ENCODE results near the gene GPA33.

Gene GPA33

GRCh38 chr1:167121375-167122120 is 31.4 kb upstream of the GPA33 start:
- H3K4ac ChIP-seq (ENCODE audit: low read depth, low read length): peak overlapping the region; percentile 73
- peak overlapping the region; percentile 4 for H3K27ac ChIP-seq (ENCODE audit: low read depth, low read length)
- no peak overlapping the region for H4K8ac ChIP-seq (ENCODE audit: low read depth, low read length)
- no peak overlapping the region for H3K18ac ChIP-seq (ENCODE audit: low read length)
- H3K9ac ChIP-seq (ENCODE audit: low read length): peak overlapping the region; percentile 73
- no peak overlapping the region for H4K5ac ChIP-seq (ENCODE audit: low read length)
- H3K4me3 ChIP-seq (ENCODE audit: low read length): peak overlapping the region; percentile 12
- no peak overlapping the region for H2AK5ac ChIP-seq (ENCODE audit: low read length)
- H3K4me1 ChIP-seq (ENCODE audit: control insufficient read depth, low read depth, low read length): peaks cover 15% of the 10 kb centered on the region
- peak overlapping the region; percentile 90 for H3K56ac ChIP-seq (ENCODE audit: low read length)
- H2BK5ac ChIP-seq (ENCODE audit: low read length): peak overlapping the region; percentile 17
- H2BK15ac ChIP-seq (replicated peaks; ENCODE audit: low read depth): no peak overlapping the region
- no peaks in the 10 kb centered on the region for H3K79me2 ChIP-seq (ENCODE audit: control insufficient read depth, insufficient read depth, low read length)
- peak overlapping the region; percentile 63 for H3K4me2 ChIP-seq (ENCODE audit: low read length)
- no peak overlapping the region for H2BK120ac ChIP-seq (ENCODE audit: low read depth, low read length)
- H3K23ac ChIP-seq (ENCODE audit: low read length): no peak overlapping the region
- no peaks in the 10 kb centered on the region for H3K36me3 ChIP-seq (ENCODE audit: control insufficient read depth, insufficient read depth, low read length)
- no CpG with 5 or more reads among the region's 47 CpGs for WGBS (ENCODE audit: extremely low coverage, insufficient coverage, low lambda C conversion rate)
- H3K79me1 ChIP-seq (ENCODE audit: low read length): no peaks in the 10 kb centered on the region
- DNase-seq: peak; percentile 86
- no peaks in the 10 kb centered on the region for H3K27me3 ChIP-seq (ENCODE audit: insufficient read depth, low read length, poor library complexity)

- Histone ChIP-seq H3K4me1 (ENCODE audit: control insufficient read depth, low read depth, low read length) (peaks cover 15% of the 10 kb centered on the region), H3K27ac (ENCODE audit: low read depth, low read length) (no peak overlapping the region), H2AK5ac (ENCODE audit: low read length) (no peak overlapping the region), H3K27me3 (ENCODE audit: insufficient read depth, low read length, poor library complexity) (no peaks in the 10 kb centered on the region), H2BK120ac (ENCODE audit: low read depth, low read length) (no peak overlapping the region), H3K79me2 (ENCODE audit: control insufficient read depth, insufficient read depth, low read length) (no peaks in the 10 kb centered on the region), H4K5ac (ENCODE audit: low read length) (no peak overlapping the region), H3K36me3 (ENCODE audit: control insufficient read depth, insufficient read depth, low read length) (no peaks in the 10 kb centered on the region), H3K4ac (ENCODE audit: low read depth, low read length) (peak overlapping the region; percentile 73), H2BK15ac (replicated peaks; ENCODE audit: low read depth) (no peak overlapping the region), H4K8ac (ENCODE audit: low read depth, low read length) (no peak overlapping the region), H3K79me1 (ENCODE audit: low read length) (no peaks in the 10 kb centered on the region), H3K9ac (ENCODE audit: low read length) (peak overlapping the region; percentile 73), H3K56ac (ENCODE audit: low read length) (peak overlapping the region; percentile 90), H2BK5ac (ENCODE audit: low read length) (no peak overlapping the region), H3K23ac (ENCODE audit: low read length) (no peak overlapping the region), H3K4me3 (ENCODE audit: low read length) (no peak overlapping the region), H3K18ac (ENCODE audit: low read length) (no peak overlapping the region), H3K4me2 (ENCODE audit: low read length) (peak overlapping the region; percentile 63)
- no CpG with 5 or more reads among the region's 13 CpGs for WGBS (ENCODE audit: extremely low coverage, insufficient coverage, low lambda C conversion rate)
- no peak for DNase-seq
These were observed 30.7 kb upstream of the GPA33 start for GRCh38 chr1:167120899-167121298.

GRCh38 chr1:167119696-167120095 is 29.5 kb upstream of the GPA33 start:
- no peak overlapping the region for H2BK120ac ChIP-seq (ENCODE audit: low read depth, low read length)
- WGBS (ENCODE audit: extremely low coverage, insufficient coverage, low lambda C conversion rate): no CpG with 5 or more reads among the region's 3 CpGs
- no peak overlapping the region for H4K5ac ChIP-seq (ENCODE audit: low read length)
- H3K79me1 ChIP-seq (ENCODE audit: low read length): no peaks in the 10 kb centered on the region
- no peaks in the 10 kb centered on the region for H3K27me3 ChIP-seq (ENCODE audit: insufficient read depth, low read length, poor library complexity)
- no peak overlapping the region for H3K4ac ChIP-seq (ENCODE audit: low read depth, low read length)
- H4K8ac ChIP-seq (ENCODE audit: low read depth, low read length): no peak overlapping the region
- H3K56ac ChIP-seq (ENCODE audit: low read length): peak overlapping the region; percentile 74
- no peak overlapping the region for H3K18ac ChIP-seq (ENCODE audit: low read length)
- H3K4me3 ChIP-seq (ENCODE audit: low read length): no peak overlapping the region
- H3K36me3 ChIP-seq (ENCODE audit: control insufficient read depth, insufficient read depth, low read length): no peaks in the 10 kb centered on the region
- peak; percentile 67 for DNase-seq
- no peaks in the 10 kb centered on the region for H3K79me2 ChIP-seq (ENCODE audit: control insufficient read depth, insufficient read depth, low read length)
- peak overlapping the region; percentile 59 for H2BK5ac ChIP-seq (ENCODE audit: low read length)
- H2AK5ac ChIP-seq (ENCODE audit: low read length): no peak overlapping the region
- no peak overlapping the region for H3K9ac ChIP-seq (ENCODE audit: low read length)
- H3K4me1 ChIP-seq (ENCODE audit: control insufficient read depth, low read depth, low read length): peaks cover 15% of the 10 kb centered on the region
- H3K4me2 ChIP-seq (ENCODE audit: low read length): no peak overlapping the region
- no peak overlapping the region for H3K23ac ChIP-seq (ENCODE audit: low read length)
- H2BK15ac ChIP-seq (replicated peaks; ENCODE audit: low read depth): no peak overlapping the region
- H3K27ac ChIP-seq (ENCODE audit: low read depth, low read length): no peak overlapping the region

GRCh38 chr1:167118188-167118587 is 28.0 kb upstream of the GPA33 start:
- DNase-seq: no peak
- WGBS (ENCODE audit: extremely low coverage, insufficient coverage, low lambda C conversion rate): no CpG with 5 or more reads among the region's 5 CpGs
- Histone ChIP-seq H3K23ac (ENCODE audit: low read length) (no peak overlapping the region), H3K79me2 (ENCODE audit: control insufficient read depth, insufficient read depth, low read length) (no peaks in the 10 kb centered on the region), H3K79me1 (ENCODE audit: low read length) (no peaks in the 10 kb centered on the region), H3K4me2 (ENCODE audit: low read length) (no peak overlapping the region), H2BK5ac (ENCODE audit: low read length) (no peak overlapping the region), H3K4ac (ENCODE audit: low read depth, low read length) (no peak overlapping the region), H3K4me3 (ENCODE audit: low read length) (no peak overlapping the region), H2BK120ac (ENCODE audit: low read depth, low read length) (no peak overlapping the region), H3K27ac (ENCODE audit: low read depth, low read length) (no peak overlapping the region), H2AK5ac (ENCODE audit: low read length) (no peak overlapping the region), H3K9ac (ENCODE audit: low read length) (no peak overlapping the region), H2BK15ac (replicated peaks; ENCODE audit: low read depth) (no peak overlapping the region), H3K27me3 (ENCODE audit: insufficient read depth, low read length, poor library complexity) (no peaks in the 10 kb centered on the region), H3K36me3 (ENCODE audit: control insufficient read depth, insufficient read depth, low read length) (no peaks in the 10 kb centered on the region), H4K5ac (ENCODE audit: low read length) (no peak overlapping the region), H3K18ac (ENCODE audit: low read length) (no peak overlapping the region), H3K56ac (ENCODE audit: low read length) (no peak overlapping the region), H3K4me1 (ENCODE audit: control insufficient read depth, low read depth, low read length) (peaks cover 15% of the 10 kb centered on the region), H4K8ac (ENCODE audit: low read depth, low read length) (no peak overlapping the region)

- H3K4me2 ChIP-seq (ENCODE audit: low read length): no peak overlapping the region
- H2AK5ac ChIP-seq (ENCODE audit: low read length): no peak overlapping the region
- H2BK5ac ChIP-seq (ENCODE audit: low read length): no peak overlapping the region
- no peak overlapping the region for H3K27ac ChIP-seq (ENCODE audit: low read depth, low read length)
- H4K5ac ChIP-seq (ENCODE audit: low read length): no peak overlapping the region
- H3K23ac ChIP-seq (ENCODE audit: low read length): no peak overlapping the region
- H3K56ac ChIP-seq (ENCODE audit: low read length): no peak overlapping the region
- H2BK15ac ChIP-seq (replicated peaks; ENCODE audit: low read depth): no peak overlapping the region
- no peak overlapping the region for H3K4ac ChIP-seq (ENCODE audit: low read depth, low read length)
- no peak overlapping the region for H3K4me3 ChIP-seq (ENCODE audit: low read length)
- no peaks in the 10 kb centered on the region for H3K27me3 ChIP-seq (ENCODE audit: insufficient read depth, low read length, poor library complexity)
- no peaks in the 10 kb centered on the region for H3K79me1 ChIP-seq (ENCODE audit: low read length)
- no peak overlapping the region for H4K8ac ChIP-seq (ENCODE audit: low read depth, low read length)
- no peak overlapping the region for H3K9ac ChIP-seq (ENCODE audit: low read length)
- WGBS (ENCODE audit: extremely low coverage, insufficient coverage, low lambda C conversion rate): no CpG with 5 or more reads among the region's 9 CpGs
- peaks cover 15% of the 10 kb centered on the region for H3K4me1 ChIP-seq (ENCODE audit: control insufficient read depth, low read depth, low read length)
- no peak for DNase-seq
- no peak overlapping the region for H3K18ac ChIP-seq (ENCODE audit: low read length)
- no peaks in the 10 kb centered on the region for H3K79me2 ChIP-seq (ENCODE audit: control insufficient read depth, insufficient read depth, low read length)
- H2BK120ac ChIP-seq (ENCODE audit: low read depth, low read length): no peak overlapping the region
- H3K36me3 ChIP-seq (ENCODE audit: control insufficient read depth, insufficient read depth, low read length): no peaks in the 10 kb centered on the region
These were observed 27.0 kb upstream of the GPA33 start for GRCh38 chr1:167117225-167117624.

- Histone ChIP-seq H4K8ac (ENCODE audit: low read depth, low read length) (no peak overlapping the region), H3K4me3 (ENCODE audit: low read length) (no peak overlapping the region), H3K4ac (ENCODE audit: low read depth, low read length) (no peak overlapping the region), H2BK120ac (ENCODE audit: low read depth, low read length) (no peak overlapping the region), H3K23ac (ENCODE audit: low read length) (no peak overlapping the region), H2BK15ac (replicated peaks; ENCODE audit: low read depth) (no peak overlapping the region), H3K18ac (ENCODE audit: low read length) (no peak overlapping the region), H3K4me2 (ENCODE audit: low read length) (no peak overlapping the region), H2AK5ac (ENCODE audit: low read length) (no peak overlapping the region), H3K56ac (ENCODE audit: low read length) (no peak overlapping the region), H3K9ac (ENCODE audit: low read length) (no peak overlapping the region), H3K79me1 (ENCODE audit: low read length) (no peaks in the 10 kb centered on the region), H2BK5ac (ENCODE audit: low read length) (no peak overlapping the region), H3K36me3 (ENCODE audit: control insufficient read depth, insufficient read depth, low read length) (no peaks in the 10 kb centered on the region), H3K4me1 (ENCODE audit: control insufficient read depth, low read depth, low read length) (peaks cover 12% of the 10 kb centered on the region), H3K27me3 (ENCODE audit: insufficient read depth, low read length, poor library complexity) (no peaks in the 10 kb centered on the region), H3K27ac (ENCODE audit: low read depth, low read length) (no peak overlapping the region), H3K79me2 (ENCODE audit: control insufficient read depth, insufficient read depth, low read length) (no peaks in the 10 kb centered on the region), H4K5ac (ENCODE audit: low read length) (no peak overlapping the region)
- DNase-seq: no peak
- WGBS (ENCODE audit: extremely low coverage, insufficient coverage, low lambda C conversion rate): no CpG with 5 or more reads among the region's 1 CpG
These were observed 26.0 kb upstream of the GPA33 start for GRCh38 chr1:167116174-167116573.

Measured in mesendoderm (in vitro differentiated cells).